ACHN (cell line): ENCODE results near the gene SUCO.

Source experiments
- DNase-seq: peaks from one replicate; pipeline ENCODE4 v3.0.0-alpha.2; 2015
- in situ Hi-C: cut with HindIII; loops from 2 replicates; pipeline ENCODE4 v1.10.0; 2017; ENCODE audit warnings: low sequenced_read_pairs, low pct_ligation_motif_present, low pct_unique_long_range_greater_than_20kb

The SUCO gene

GRCh38 chr1:172656576-172656975 lies 123.6 kb downstream of the SUCO start:
- DNase-seq: no peak
- in situ Hi-C loops: no loop called here

- in situ Hi-C loops: no loop called here
- DNase-seq: no peak
These were observed 124.6 kb downstream of the SUCO start for GRCh38 chr1:172657586-172657985.

GRCh38 chr1:172658871-172659453 lies 126.0 kb downstream of the SUCO start, which contains the start of gene FASLG:
TSS of gene FASLG (plus strand) at chr1:172659103. CDS start at chr1:172659202, 99 bp downstream.
- in situ Hi-C loops: no loop called here
- no peak for DNase-seq

- in situ Hi-C loops: no loop called here
- DNase-seq: no peak
These were observed 128.2 kb downstream of the SUCO start for GRCh38 chr1:172661107-172661506.
